Epithelial cell of proximal tubule (primary cell): ENCODE data around the gene GALNTL6. TPM values are rescaled to one million over a fixed set of nuclear protein-coding genes. Genes with fewer than 3 reads are reported as not detected.
"Not testable (repeated sequence)": the region's sequence is repeated elsewhere in the genome, so short reads cannot be mapped to it uniquely, and the experiment has no call there.

Experiments used
- DNase-seq: peaks from one replicate; pipeline ENCODE4 v3.0.0-alpha.2; 2011; ENCODE audit warnings: low read depth
- H3K4me3 ChIP-seq: 2 replicates; pipeline ENCODE4 v1.5.1; 2011; ENCODE audit warnings: low read depth, mild to moderate bottlenecking, low read length
- CTCF ChIP-seq: conservative IDR thresholded peaks from 2 replicates; pipeline ENCODE4 v1.5.1; 2012; ENCODE audit warnings: low read depth, mild to moderate bottlenecking, low read length
- total RNA-seq: library from RNA; depleted of rRNA; stranded (reverse); fragments of >200 nt; gene quantifications from 2 replicates; pipeline ENCODE4 v1.2.3, GENCODE V29; 2015

The GALNTL6 gene
- total RNA-seq, 1 donor from 2014 or later = not detected

- peak; percentile 64 for TF ChIP-seq CTCF
- no peak overlapping the region for H3K4me3 ChIP-seq
- DNase-seq = no peak
These were observed 1200.2 kb downstream of the GALNTL6 start for GRCh38 chr4:173013232-173013930.

GRCh38 chr4:173014113-173014558 is 1200.9 kb downstream of the GALNTL6 start:
- no peak overlapping the region for H3K4me3 ChIP-seq
- TF ChIP-seq CTCF = peak; percentile 29
- DNase-seq = no peak

GRCh38 chr4:173014836-173015235 is 1201.6 kb downstream of the GALNTL6 start:
- TF ChIP-seq CTCF = no peak
- no peak for DNase-seq
- no peak overlapping the region for H3K4me3 ChIP-seq

GRCh38 chr4:173017802-173018201 is 1204.6 kb downstream of the GALNTL6 start:
- no peak overlapping the region for H3K4me3 ChIP-seq
- no peak for DNase-seq
- TF ChIP-seq CTCF = no peak

GRCh38 chr4:173018446-173018845 is 1205.2 kb downstream of the GALNTL6 start:
- H3K4me3 ChIP-seq = no peak overlapping the region
- TF ChIP-seq CTCF = no peak
- DNase-seq = no peak

GRCh38 chr4:173019664-173020063 is 1206.5 kb downstream of the GALNTL6 start:
- no peak for DNase-seq
- no peak overlapping the region for H3K4me3 ChIP-seq
- no peak for TF ChIP-seq CTCF

GRCh38 chr4:173021746-173022573 is 1208.8 kb downstream of the GALNTL6 start:
- DNase-seq, H3K4me3 ChIP-seq: not testable (repeated sequence)
